Parathyroid adenoma (tissue), 2 donors: ENCODE measurements around the gene SPRYD7.
"Not testable (repeated sequence)": the region's sequence is repeated elsewhere in the genome, so short reads cannot be mapped to it uniquely, and the experiment has no call there.

Source experiments
- H2AFZ ChIP-seq: fragments of 300-600 bp; sonication (generic); one replicate; pipeline ENCODE4 v1.7.0; 2017; ENCODE audit warnings: antibody characterized with exemption, mild to moderate bottlenecking
- H3K27ac ChIP-seq: fragments of 300-600 bp; sonication (generic); one replicate; pipeline ENCODE4 v1.7.0; 2017
- H3K27me3 ChIP-seq: fragments of 300-600 bp; sonication (generic); one replicate; pipeline ENCODE4 v1.7.0; 2017; ENCODE audit warnings: low read length; ENCODE audit not compliant: control insufficient read depth, insufficient read depth
- H3K36me3 ChIP-seq: fragments of 300-600 bp; sonication (generic); one replicate; pipeline ENCODE4 v1.7.0; 2017; ENCODE audit warnings: low read length; ENCODE audit not compliant: control insufficient read depth, insufficient read depth
- H3K4me1 ChIP-seq: fragments of 300-600 bp; sonication (generic); one replicate; pipeline ENCODE4 v1.7.0; 2017; ENCODE audit warnings: control low read depth
- H3K4me2 ChIP-seq: fragments of 300-600 bp; sonication (generic); one replicate; pipeline ENCODE4 v1.7.0; 2017; ENCODE audit warnings: low read length
- H3K4me3 ChIP-seq: fragments of 300-600 bp; sonication (generic); one replicate; pipeline ENCODE4 v1.7.0; 2017; ENCODE audit warnings: low read depth, low read length
- H3K79me2 ChIP-seq: fragments of 300-600 bp; sonication (generic); one replicate; pipeline ENCODE4 v1.7.0; 2017; ENCODE audit warnings: control low read depth
- H3K9ac ChIP-seq: fragments of 300-600 bp; sonication (generic); one replicate; pipeline ENCODE4 v1.7.0; 2017; ENCODE audit warnings: mild to moderate bottlenecking
- H3K9me3 ChIP-seq: fragments of 300-600 bp; sonication (generic); one replicate; pipeline ENCODE4 v1.7.0; 2017; ENCODE audit warnings: low read length; ENCODE audit not compliant: control insufficient read depth
- TF ChIP-seq, protein P1 (sequence below): fragments of 300-600 bp; sonication (generic); IDR thresholded peaks from one replicate; pipeline ENCODE4 v1.7.0; 2017; ENCODE audit warnings: antibody characterized with exemption, mild to moderate bottlenecking
- donor health status: primary hyperparathyroidism.

The SPRYD7 gene

DNA sequence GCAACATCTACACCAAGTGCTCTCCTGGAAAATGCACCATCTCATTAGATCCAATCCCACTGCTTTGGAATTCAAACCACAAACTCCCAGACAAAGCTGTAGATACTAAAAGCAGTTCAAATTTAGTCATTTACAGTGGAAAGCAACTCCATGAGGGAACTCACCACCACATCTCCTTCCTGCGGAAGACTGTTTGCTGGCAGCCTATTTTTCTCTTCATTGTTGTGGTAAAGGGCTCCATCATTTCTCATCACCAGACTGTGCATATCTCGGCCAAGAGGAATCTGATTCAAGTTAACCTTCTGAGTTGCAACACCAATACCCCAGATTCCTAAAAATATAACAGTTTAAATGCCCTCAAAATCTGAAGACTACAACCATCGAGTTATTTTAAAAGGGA lies 8.4 kb downstream of the SPRYD7 start:
- no peaks in the 10 kb centered on the region for H3K36me3 ChIP-seq
- H3K79me2 ChIP-seq, result no peaks in the 10 kb centered on the region
- no peaks in the 10 kb centered on the region for H3K4me1 ChIP-seq
- no peaks in the 10 kb centered on the region for H3K9me3 ChIP-seq
- H3K4me2 ChIP-seq, result no peak overlapping the region
- H3K27ac ChIP-seq, result no peak overlapping the region
- H3K9ac ChIP-seq, result no peak overlapping the region
- no peak overlapping the region for H3K4me3 ChIP-seq
- H3K27me3 ChIP-seq, result no peaks in the 10 kb centered on the region
- H2AFZ ChIP-seq, result no peak overlapping the region
- TF ChIP-seq, protein P1, sequence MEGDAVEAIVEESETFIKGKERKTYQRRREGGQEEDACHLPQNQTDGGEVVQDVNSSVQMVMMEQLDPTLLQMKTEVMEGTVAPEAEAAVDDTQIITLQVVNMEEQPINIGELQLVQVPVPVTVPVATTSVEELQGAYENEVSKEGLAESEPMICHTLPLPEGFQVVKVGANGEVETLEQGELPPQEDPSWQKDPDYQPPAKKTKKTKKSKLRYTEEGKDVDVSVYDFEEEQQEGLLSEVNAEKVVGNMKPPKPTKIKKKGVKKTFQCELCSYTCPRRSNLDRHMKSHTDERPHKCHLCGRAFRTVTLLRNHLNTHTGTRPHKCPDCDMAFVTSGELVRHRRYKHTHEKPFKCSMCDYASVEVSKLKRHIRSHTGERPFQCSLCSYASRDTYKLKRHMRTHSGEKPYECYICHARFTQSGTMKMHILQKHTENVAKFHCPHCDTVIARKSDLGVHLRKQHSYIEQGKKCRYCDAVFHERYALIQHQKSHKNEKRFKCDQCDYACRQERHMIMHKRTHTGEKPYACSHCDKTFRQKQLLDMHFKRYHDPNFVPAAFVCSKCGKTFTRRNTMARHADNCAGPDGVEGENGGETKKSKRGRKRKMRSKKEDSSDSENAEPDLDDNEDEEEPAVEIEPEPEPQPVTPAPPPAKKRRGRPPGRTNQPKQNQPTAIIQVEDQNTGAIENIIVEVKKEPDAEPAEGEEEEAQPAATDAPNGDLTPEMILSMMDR, result no peak

DNA sequence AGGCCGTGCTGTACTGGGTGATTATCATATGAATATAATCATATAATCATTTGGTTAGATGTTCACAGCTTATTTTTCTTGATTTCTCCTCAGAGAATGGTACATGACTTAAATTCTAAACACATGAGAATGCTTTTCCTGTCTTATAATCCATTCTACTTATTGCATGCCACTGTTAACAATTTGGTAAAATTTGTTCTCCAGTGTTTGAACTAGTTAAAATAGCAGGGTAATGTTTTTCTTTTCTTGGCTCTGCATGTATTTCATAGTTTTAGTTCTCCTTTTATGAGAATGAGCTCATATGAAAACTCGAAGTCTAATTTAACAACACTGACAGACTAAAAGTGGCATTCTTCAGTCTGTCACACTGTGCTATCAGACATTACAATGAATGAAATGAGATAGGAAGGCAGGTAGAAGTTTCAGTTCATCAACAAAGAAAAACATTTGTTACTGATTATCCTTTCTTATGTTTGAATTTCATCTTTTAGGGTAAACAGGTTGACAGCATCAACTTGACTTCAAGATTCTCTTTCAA lies 10.2 kb downstream of the SPRYD7 start:
- no peaks in the 10 kb centered on the region for H3K9me3 ChIP-seq
- TF ChIP-seq, protein P1, result no peak
- no peaks in the 10 kb centered on the region for H3K79me2 ChIP-seq
- H2AFZ ChIP-seq, result no peak overlapping the region
- H3K27me3 ChIP-seq, result no peaks in the 10 kb centered on the region
- no peaks in the 10 kb centered on the region for H3K36me3 ChIP-seq
- H3K9ac ChIP-seq, result no peak overlapping the region
- H3K4me3 ChIP-seq, result no peak overlapping the region
- H3K4me1 ChIP-seq, result no peaks in the 10 kb centered on the region
- no peak overlapping the region for H3K4me2 ChIP-seq
- H3K27ac ChIP-seq, result no peak overlapping the region

GRCh38 chr13:49922301-49922700 lies 13.8 kb downstream of the SPRYD7 start:
- Histone ChIP-seq H3K27ac (no peak overlapping the region), H3K4me1 (no peaks in the 10 kb centered on the region), H2AFZ (no peak overlapping the region), H3K79me2 (no peaks in the 10 kb centered on the region), H3K9ac (no peak overlapping the region), H3K36me3 (no peaks in the 10 kb centered on the region), H3K27me3 (no peaks in the 10 kb centered on the region), H3K4me2 (no peak overlapping the region), H3K4me3 (no peak overlapping the region), H3K9me3 (no peaks in the 10 kb centered on the region)
- TF ChIP-seq, protein P1, result no peak

GRCh38 chr13:49920969-49921368 lies 15.2 kb downstream of the SPRYD7 start:
- H3K4me1 ChIP-seq, H3K9me3 ChIP-seq, H3K27ac ChIP-seq, H3K4me2 ChIP-seq, H3K27me3 ChIP-seq, H3K36me3 ChIP-seq, H3K9ac ChIP-seq, H2AFZ ChIP-seq, H3K79me2 ChIP-seq, H3K4me3 ChIP-seq: not testable (repeated sequence)

DNA sequence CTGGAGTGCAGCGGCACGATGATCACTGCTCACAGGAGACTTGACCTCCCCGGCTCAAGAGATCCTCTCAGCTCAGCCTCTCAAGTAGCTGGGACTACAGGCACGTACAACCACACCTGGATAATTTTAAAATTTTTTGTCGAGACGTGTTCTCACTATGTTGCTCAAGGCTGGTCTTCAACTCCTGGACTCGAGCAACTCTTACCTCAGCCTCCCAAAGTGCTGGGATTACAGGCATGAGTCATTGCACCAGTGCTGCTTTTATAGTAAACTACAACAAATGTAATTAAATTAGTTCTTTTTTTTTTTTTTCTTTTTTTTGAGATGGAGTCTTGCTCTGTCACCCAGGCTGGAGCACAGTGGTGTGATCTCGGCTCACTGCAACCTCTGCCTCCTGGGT lies 18.0 kb downstream of the SPRYD7 start:
- not testable (repeated sequence) for H2AFZ ChIP-seq, H3K9me3 ChIP-seq, H3K79me2 ChIP-seq, H3K4me3 ChIP-seq, H3K36me3 ChIP-seq, H3K9ac ChIP-seq, H3K4me1 ChIP-seq, H3K4me2 ChIP-seq, H3K27me3 ChIP-seq, H3K27ac ChIP-seq

GRCh38 chr13:49914947-49915346 lies 21.2 kb downstream of the SPRYD7 start:
- no peak overlapping the region for H3K4me2 ChIP-seq
- no peak overlapping the region for H3K27ac ChIP-seq
- no peak overlapping the region for H3K9ac ChIP-seq
- no peak overlapping the region for H2AFZ ChIP-seq
- TF ChIP-seq, protein P1, result no peak
- no peaks in the 10 kb centered on the region for H3K36me3 ChIP-seq
- H3K4me3 ChIP-seq, result no peak overlapping the region
- H3K9me3 ChIP-seq, result no peaks in the 10 kb centered on the region
- H3K79me2 ChIP-seq, result no peaks in the 10 kb centered on the region
- no peaks in the 10 kb centered on the region for H3K4me1 ChIP-seq
- no peaks in the 10 kb centered on the region for H3K27me3 ChIP-seq
